Neural cell (in vitro differentiated cells): Measurements from ENCODE around the gene ARAP2.

ENCODE experiments used
- CTCF ChIP-seq: fragments of 450-650 bp; IDR thresholded peaks from 2 replicates; pipeline ENCODE4 v1.5.1; 2014; ENCODE audit warnings: antibody characterized with exemption, mild to moderate bottlenecking, moderate library complexity; ENCODE audit not compliant: poor library complexity, severe bottlenecking
- EP300 ChIP-seq: fragments of 450-650 bp; conservative IDR thresholded peaks from 2 replicates; pipeline ENCODE4 v1.6.1; 2014; ENCODE audit warnings: antibody characterized with exemption, mild to moderate bottlenecking, moderate library complexity; ENCODE audit not compliant: poor library complexity, severe bottlenecking
- EZH2 ChIP-seq: fragments of 200-600, 300-800 bp; shearing (Covaris generic), sonication (generic); IDR thresholded peaks from 2 replicates; pipeline ENCODE4 v1.6.1; 2014; ENCODE audit warnings: antibody characterized with exemption, low read length, borderline replicate concordance, mild to moderate bottlenecking; ENCODE audit not compliant: insufficient read depth, poor library complexity, severe bottlenecking
- MXI1 ChIP-seq: fragments of 450-650 bp; conservative IDR thresholded peaks from 2 replicates; pipeline ENCODE4 v1.6.1; 2014; ENCODE audit warnings: antibody characterized with exemption, mild to moderate bottlenecking; ENCODE audit not compliant: poor library complexity, severe bottlenecking
- POLR2AphosphoS5 ChIP-seq: IDR thresholded peaks from 2 replicates; pipeline ENCODE4 v1.6.1; 2012
- RAD21 ChIP-seq: fragments of 450-650 bp; conservative IDR thresholded peaks from 2 replicates; pipeline ENCODE4 v1.6.1; 2014; ENCODE audit warnings: antibody characterized with exemption, mild to moderate bottlenecking, moderate library complexity
- REST ChIP-seq: IDR thresholded peaks from 2 replicates; pipeline ENCODE4 v1.6.1; 2012; ENCODE audit warnings: borderline replicate concordance
- SMC3 ChIP-seq: fragments of 450-650 bp; conservative IDR thresholded peaks from 2 replicates; pipeline ENCODE4 v1.6.1; 2014; ENCODE audit warnings: antibody characterized with exemption, mild to moderate bottlenecking, moderate library complexity; ENCODE audit not compliant: poor library complexity
- TAF1 ChIP-seq: IDR thresholded peaks from 2 replicates; pipeline ENCODE4 v1.6.1; 2012; ENCODE audit warnings: low read depth

- TF ChIP-seq EZH2 (no peak), REST (no peak), SMC3 (no peak), CTCF (no peak), EP300 (no peak), POLR2AphosphoS5 (no peak), TAF1 (no peak), RAD21 (no peak), MXI1 (no peak)
Observed at GRCh38 chr4:36254371-36254770, 10.1 kb upstream of the ARAP2 start.
